Stimulated activated CD4-positive, alpha-beta T cell treated with anti-CD3 and anti-CD28 coated beads, Interleukin-12 subunit alpha, Interleukin-12 subunit beta, amount 100 ng/mL, for 48 hours (primary cell): ENCODE data around the gene DROSHA.
"Not testable (repeated sequence)": the region's sequence is repeated elsewhere in the genome, so short reads cannot be mapped to it uniquely, and the experiment has no call there.

Source experiments
- DNase-seq, 3 donors: peaks; one replicate each; pipeline ENCODE4 v3.0.0-alpha.2; 2020; ENCODE audit warnings: low read depth in 2 of 3, low spot score in 1 of 3

Gene DROSHA

DNA sequence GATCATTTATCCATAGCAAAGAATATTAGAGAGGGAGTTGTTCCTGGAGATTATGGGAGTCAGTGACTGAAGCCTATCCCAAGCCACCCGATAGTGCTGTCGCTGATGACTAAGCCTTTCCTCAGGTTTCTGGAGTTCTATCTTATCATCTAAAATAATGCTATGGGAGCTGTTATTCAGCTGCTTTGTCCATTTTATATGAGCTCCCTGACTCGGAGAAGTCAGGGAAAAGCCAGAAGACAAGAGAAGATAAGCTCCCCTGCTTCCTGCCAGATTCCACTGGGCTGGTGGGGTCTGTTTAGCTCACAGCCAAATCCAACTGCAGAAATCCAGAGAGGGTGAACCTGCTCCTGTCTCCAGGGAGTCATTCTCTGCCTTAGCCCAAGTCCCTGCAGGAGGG, 148.2 kb downstream of the DROSHA start:
- no peak for DNase-seq

DNA sequence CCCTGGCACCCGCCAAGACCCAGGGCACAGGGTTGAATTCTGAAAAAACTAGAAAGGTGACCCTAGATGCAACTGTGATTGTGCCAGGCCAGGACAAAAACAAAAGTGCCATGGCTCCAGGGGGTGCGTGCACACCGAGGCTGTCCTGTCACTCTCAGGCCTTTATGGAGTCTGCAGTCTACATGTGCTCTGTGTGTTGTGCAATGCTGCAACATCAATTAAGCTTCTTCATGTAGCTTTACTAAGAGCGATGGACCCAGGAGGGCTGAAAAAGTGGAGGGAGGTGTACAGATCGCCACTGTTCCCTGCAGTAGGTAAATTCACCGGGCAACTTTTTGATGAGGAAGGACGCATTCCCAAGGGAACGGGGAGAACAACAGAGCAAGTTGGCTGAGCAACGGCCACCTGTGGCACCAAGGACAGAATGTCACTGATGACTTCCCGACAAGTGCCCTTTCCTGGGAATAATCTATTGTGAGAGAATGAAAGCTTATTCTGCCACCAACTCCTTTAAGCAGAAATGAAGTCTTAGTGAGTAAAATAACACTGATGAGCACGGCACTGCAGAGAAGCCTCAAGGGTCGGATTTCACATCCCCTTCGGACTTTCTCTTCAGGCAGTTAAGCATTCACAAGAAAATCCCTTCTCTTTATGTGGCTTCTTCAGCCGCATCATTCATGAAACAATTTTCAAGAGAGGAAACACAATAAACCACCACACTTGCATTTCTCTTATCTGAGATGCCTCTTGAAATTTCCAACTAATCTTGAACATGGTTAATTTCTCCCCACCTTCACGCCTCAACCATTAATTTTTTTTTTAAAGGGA, 149.6 kb downstream of the DROSHA start:
- DNase-seq: no peak

DNA sequence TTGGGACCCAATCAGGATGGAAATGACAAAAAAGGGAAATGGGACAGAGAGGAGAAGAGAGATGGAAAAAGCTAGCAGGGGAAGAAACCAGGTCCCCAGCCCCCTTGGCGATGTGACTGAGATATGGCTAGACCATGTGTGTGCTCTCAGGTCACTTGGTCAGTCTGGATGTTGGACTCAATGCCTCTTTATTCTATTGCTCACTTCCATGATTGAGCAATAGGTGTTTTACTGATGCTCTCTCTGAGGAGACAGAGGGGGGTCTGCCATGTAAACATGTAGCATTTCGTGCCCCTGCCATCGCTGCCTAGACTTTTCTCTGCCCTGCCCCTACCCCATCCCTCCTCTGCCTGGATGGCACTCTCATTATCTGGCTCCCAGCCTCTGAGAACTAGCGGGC, 150.6 kb downstream of the DROSHA start:
- no peak for DNase-seq

DNA sequence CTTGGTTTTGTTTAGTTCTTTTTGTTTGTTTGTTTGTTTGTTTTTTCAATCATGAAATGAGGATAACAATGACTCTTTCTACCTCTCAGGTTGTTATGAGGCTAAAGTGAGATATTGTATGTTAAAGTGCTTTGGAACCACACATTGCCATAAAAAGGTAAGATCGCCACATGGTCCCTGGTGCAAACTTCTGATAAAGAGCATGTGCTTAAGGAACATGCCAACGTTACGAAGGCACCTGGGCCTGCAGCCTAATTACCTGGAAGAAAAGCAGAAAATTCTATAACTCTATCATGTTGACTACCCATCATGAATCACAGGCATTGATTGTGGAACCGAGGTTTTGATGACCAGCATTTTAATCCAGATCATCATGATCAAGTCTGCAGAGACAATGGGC, 151.8 kb downstream of the DROSHA start:
- no peak for DNase-seq

DNA sequence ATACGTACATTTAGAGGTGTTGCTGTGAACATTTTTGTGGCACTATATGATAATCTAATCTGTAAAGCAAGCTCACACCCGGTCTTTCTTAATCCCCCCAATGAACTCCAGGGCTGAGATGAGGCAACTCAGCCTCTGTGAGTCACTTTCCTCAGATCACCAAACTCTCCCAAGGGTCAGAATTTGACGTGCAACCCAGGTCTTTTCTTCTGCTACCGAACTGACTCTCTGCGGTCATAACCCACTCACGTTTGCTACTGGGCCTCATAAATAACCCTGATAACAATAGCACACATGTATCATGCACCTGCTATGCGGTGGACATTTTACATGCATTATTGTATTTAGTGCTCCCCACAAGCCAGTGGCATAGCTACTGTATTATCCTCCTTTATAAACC, 153.1 kb downstream of the DROSHA start:
- DNase-seq: no peak

DNA sequence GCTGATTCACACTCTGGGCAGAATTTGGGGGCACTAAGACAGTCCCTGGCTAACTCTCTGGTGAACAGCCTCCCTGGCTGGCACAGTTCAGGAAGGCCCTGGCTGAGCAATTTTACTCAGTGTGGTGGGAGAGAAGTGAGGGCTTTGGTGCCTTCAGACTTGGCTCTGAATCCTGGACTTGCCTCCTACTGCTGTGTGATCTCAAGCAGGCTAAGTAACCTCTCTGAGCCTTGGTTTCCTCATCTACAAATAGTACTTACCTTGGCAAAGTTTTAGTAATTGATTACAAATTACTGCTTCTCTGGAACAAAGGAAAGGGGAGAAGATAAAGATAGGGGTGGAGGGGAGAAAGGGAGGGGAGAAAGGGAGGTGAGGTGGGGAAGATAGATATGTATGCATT, 153.8 kb downstream of the DROSHA start:
- no peak for DNase-seq

DNA sequence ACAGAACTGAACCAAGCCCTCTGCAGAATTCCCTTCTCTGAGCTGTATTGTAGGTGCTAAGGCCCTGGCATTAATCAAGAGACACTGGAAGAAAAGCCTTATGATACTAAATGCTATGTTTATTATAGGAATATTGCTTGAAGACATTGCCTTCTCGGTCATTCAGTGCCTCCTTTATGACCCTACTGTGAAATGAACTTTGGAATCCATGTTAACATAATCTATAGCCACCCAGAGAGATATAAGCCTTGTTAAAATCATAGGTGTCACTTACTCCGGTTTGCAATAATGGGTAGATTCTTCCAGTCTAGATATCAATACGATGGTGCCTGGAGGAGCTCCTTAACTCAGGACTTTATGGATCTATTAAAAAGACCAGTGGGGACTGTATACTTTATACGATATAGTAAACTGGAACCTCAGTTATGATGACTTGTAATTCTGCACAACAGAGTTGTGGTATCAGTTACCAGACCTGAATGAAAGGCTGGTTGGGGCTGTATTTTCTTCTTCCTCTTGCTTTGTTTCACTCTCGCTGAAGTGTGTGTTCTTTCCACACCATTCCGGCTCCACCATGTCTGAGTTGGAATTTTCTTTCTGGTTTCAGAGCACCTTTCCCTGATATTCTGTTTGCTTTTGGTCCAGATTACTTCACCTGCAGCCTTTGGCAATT, 154.5 kb downstream of the DROSHA start:
- DNase-seq: no peak

DNA sequence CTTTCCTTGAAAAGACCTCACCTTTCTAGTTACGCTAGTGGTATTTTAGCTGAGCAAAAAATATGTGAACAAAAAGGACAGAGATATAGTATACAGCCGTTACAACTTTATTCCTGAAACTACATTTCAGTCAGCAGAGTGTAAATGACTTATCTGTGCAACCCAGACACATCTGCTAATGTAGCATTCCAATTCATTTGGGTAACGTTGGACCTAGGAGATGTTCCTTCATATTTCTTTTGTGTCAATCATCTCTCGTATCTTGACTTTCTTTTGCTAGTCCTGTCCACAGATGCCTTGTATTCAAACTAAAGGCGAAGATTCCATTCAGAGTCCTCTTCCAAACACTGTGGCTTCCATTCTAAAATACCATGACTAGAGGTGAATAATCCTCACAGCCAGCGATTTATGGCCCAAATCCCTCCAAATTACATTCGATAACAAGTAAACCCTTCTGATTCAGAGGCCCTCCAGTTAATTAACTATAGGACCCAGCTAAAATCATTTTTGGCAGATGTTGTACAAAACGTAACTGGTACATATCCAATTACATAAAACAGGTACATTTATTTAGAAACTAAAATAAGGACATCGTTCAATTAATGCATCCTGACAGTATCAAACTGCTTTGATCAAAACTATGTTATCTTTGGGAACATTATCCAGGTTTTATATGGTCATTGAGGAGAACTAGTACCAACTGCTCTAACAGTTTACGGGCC, 155.7 kb downstream of the DROSHA start:
- DNase-seq: no peak

DNA sequence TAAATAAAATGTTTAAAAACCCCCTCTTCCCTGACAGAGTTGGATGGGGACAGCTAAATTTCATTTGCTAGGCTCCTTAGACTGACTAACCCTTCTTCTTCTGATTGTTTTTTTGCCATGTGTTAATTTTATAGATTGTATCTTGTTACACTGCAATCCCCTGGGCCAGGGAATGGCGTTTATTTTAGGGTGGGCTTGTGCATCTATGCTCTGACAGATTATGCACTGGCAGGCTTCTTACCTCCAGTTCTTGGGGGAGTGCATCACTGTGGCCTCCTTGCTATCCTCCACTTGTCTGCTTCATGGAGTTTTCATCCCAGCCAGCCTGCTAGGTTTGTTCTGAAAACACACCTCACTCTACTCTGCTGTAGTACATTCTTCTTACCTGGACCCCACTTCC, 159.8 kb downstream of the DROSHA start:
- DNase-seq: no peak

DNA sequence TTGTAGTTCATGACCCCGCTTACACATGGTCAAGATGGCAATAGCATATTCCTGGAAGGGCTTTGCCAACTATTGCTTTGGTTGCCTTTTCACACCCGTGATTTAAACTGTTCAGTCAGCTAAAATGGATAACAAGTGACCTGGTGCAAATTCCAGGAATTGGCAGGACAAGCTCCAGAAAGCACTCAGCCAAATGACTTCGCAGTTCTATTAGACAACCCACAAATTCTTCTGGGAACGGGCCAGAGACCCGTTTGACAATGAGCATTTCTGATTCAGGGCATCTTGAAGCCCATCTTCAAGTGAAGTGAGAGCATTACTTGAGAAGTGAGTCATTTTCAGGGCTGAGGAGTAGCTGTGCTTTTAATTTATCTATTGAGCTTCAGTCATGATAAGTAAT, 165.0 kb downstream of the DROSHA start:
- no peak for DNase-seq

DNA sequence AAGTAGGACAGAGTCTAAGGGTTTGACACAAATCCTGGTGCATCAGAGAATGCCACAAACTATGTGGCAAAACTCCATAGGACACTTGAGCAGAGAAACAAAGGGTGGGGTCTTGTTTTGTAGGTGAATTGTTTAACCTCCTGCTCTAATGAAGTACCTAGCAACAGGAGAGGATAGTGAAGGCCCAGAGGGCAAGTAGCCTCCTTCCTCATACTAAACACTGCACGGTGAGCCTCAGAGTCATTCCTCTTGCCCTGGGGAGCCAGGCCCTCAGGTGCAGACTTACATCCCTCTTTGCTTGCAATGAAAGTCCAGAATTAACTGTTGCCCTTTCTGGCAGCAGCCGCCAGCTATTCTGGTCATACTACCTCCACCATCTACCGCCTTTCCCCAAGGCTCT, 166.1 kb downstream of the DROSHA start:
- no peak for DNase-seq

DNA sequence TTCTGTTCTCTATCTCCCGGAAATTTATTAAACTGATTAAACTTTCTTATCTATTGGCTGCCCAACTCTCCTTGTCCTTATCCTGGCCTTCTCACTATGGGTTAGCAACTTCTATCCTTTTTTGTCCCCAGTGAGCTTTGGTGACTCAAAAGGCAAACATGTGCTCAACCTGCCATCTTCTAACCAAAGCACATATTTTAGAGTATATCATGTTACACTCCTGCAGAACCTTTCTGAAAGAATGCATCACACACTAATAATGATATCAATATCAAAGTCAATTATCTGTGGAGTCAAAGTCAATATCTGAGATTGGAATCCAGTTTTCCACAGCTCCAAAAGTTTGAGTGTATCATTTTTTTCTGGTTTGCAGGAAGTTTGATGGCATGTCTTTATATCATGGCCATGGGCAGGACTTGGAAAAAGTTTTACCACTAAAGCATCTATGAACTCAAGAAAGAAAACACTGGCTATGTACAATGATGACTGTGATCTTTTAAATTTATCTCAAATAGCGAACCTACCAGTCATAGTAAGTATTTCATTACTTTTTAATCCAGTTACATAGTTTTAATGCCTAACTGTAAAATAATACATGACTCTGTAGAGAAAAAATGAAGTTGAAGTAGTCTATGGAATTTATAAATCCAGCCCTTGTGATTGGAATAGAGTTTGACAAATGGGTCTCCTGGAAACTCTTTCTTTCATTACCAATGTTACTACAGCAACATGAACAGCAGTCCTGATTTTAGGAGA, 166.8 kb downstream of the DROSHA start:
- DNase-seq: no peak

DNA sequence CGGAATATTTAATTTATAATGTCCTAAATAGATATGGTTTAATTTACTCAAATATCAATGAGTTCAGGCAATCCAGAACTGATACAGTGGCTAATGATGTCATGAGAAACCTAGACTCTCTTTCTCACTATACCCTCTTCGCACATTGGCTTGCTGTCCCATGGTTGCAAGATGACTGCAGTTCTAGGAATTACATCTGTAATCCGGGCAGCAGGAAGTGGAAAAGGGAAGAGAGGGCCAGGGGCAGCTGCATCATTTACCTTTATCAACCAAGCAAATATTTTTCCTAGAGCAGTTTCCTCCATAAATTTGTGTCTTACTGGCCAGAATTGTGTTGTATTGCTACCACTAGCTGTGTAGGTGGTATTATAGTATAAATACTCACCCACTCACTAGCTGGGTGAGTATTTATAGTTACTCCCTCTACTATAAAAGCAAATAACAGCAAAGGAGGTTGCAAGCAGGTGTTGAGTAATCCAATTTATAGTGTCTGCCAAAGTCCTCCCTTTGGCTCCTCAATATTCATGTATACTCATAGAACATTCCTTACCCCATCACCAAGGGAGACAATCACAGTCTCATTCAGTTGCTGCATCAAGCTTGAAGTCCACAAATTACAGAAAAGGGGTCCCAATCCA, 168.8 kb downstream of the DROSHA start:
- DNase-seq: no peak

DNA sequence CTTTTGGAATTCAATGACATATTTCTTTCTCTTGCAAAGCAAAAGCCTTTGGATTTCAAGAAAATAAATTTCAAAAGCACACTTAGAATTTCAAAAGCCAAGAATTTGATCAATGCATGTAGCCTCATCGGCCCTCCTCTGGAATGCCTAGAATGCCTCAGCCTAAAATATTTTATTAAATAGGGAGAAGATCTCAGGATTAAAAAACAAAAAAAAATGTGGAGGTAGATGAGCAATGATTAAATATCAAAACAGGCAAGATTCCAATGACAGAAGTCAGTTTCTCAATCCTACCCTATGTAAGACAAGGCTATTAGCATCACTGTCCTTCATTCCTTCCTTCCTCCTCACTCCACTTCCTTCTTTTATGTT, 169.4 kb downstream of the DROSHA start:
- DNase-seq: no peak

DNA sequence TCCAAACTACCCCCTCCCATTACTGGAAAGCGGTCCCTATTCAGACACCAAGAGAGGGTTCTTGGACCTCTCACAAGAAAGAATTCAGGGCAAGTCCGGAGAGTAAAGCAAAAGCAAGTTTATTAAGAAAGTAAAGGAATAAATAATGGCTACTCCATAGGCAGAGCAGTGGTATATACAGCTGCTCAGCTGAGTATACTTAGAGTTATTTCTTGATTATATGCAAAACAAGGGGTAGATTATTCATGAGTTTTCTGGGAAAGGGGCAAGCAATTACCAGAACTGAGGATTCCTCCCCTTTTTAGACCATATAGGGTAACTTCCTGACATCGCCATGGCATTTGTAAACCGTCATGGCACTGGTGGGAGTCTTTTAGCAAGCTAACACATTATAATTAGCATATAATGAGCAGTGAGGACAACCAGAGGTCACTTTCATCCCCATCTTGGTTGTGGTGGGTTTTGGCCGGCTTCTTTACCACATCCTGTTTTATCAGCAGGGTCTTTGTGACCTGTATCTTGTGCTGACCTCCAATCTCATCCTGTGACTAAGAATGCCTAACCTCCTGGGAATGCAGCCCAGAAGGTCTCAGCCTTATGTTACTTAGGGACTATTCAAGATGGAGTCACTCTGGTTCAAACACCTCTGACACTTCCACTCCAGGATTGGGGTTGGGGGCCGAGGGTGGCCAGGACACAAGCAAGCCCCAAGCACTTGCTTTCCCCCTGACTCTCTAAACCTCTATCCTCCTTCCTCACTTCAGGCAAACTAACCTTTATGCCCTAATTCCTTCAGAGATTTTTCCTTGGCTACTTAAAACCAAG, 170.0 kb downstream of the DROSHA start:
- DNase-seq: not testable (repeated sequence)

DNA sequence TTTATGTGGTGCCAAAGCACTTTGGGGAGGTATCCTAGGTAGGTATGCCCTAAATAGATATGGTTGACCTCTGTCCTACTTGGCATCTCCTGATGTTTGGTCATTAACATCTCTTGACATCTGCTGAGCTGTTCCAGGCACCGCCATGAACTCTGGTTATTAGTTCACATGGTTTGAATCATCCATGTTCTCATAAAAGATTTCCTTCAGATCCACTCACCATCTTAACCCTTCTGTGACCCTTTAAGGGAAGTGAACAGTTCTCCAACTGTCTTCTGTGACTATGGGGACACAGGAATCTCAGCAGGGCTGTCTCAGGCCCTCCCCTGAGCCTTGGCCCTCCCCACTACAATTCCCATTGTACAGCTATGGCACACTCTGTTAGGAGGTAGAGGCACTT, 170.7 kb downstream of the DROSHA start:
- DNase-seq: no peak

DNA sequence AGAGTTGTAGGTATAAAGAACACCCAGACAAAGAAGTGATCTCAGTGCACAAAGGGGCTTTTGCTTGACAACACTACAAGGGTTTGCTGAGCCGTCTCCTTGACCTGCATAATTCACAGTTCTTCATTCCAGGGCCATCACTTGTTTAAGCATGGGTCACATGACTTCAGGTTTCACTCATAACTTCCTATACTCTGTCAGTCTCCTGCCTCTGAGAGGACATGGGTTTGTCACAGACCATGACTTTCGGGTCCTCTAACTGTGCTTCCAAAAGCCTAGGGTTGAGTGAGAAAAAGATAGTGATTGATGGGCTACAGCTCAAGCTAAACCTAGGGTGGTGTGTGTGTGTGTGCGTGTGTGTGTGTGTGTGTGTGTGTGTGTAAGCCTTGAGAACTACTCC, 172.1 kb downstream of the DROSHA start:
- no peak for DNase-seq

DNA sequence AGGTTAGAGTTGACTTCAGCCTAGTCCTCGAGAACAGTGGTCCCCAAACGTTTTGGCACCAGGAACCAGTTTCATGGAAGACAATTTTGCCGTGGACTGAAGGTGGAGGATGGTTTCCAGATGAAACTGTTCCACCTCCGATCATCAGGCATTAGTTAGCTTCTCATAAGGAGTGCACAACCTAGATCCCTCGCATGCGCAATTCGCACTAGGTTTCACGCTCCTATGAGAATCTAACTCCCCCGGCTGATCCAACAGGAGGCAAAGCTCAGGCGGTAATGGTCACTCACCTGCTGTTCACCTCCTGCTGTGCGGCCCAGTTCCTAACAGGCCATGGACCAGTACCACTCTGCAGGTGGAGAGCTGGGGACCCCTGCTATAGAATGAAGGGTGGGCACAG, 174.9 kb downstream of the DROSHA start:
- DNase-seq: no peak

DNA sequence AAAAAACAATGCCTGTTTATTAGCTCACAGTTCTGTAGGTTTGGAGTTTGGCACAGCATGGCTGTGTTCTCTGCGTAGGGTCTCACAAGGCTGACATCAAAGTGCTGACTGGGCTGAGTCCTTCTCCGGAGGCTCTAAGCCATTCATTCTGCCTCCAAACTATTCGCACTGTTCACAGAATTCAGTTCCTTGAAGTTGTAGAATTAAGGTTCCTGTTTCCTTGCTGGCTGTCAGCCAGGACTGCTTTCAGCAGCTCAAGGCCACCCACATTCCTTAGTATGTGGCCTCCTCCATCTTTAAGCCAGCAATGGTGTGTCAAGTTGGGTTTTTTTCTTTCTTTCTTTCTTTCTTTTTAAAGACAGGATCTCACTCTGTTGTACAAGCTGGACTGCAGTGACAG, 176.6 kb downstream of the DROSHA start:
- DNase-seq: no peak
